ENCODE data around the gene UPF2. TPM values are rescaled to one million over a fixed set of nuclear protein-coding genes. Genes with fewer than 3 reads are reported as not detected.

Gene UPF2
- total RNA-seq (10 to 100 TPM in 6 of 9 donors, 1 to 10 TPM in 3; 6.9 to 18.4 (median 11.3) TPM), polyA plus RNA-seq (10 to 100 TPM in 2 of 3 donors, 1 to 10 TPM in 1; 5.1 to 24.3 (median 13.2) TPM)
- long read RNA-seq, donor 1: 0 reads
- long read RNA-seq, donor 2, full-length matches to known transcripts: 2 of 16 reads
- long read RNA-seq, donor 2, partial matches to known transcripts: 14 of 16 reads
- long read RNA-seq, donor 2, other reads (novel, unspliced or antisense): 0 of 16 reads
- long read RNA-seq, donor 3, partial matches to known transcripts: 7 of 7 reads
- long read RNA-seq, donor 3, other reads (novel, unspliced or antisense): 0 of 7 reads
- long read RNA-seq, donor 4, partial matches to known transcripts: 7 of 8 reads
- long read RNA-seq, donor 4, other reads (novel, unspliced or antisense): 1 of 8 reads
- long read RNA-seq, donor 5, full-length matches to known transcripts: 10 of 17 reads
- long read RNA-seq, donor 5, partial matches to known transcripts: 1 of 17 reads
- long read RNA-seq, donor 5, other reads (novel, unspliced or antisense): 6 of 17 reads
- long read RNA-seq, donor 6, partial matches to known transcripts: 4 of 8 reads
- long read RNA-seq, donor 6, other reads (novel, unspliced or antisense): 2 of 8 reads
- long read RNA-seq, donor 7: 0 reads
- long read RNA-seq, donor 8, full-length matches to known transcripts: 3 of 31 reads
- long read RNA-seq, donor 8, partial matches to known transcripts: 28 of 31 reads
- long read RNA-seq, donor 8, other reads (novel, unspliced or antisense): 0 of 31 reads
- long read RNA-seq, donor 9: 0 reads
- long read RNA-seq, donor 10, partial matches to known transcripts: 37 of 37 reads
- long read RNA-seq, donor 10, other reads (novel, unspliced or antisense): 0 of 37 reads

- Histone ChIP-seq H3K27ac (peak within 1 kb of the TSS; percentile 66 to 99 (median 96)), H3K36me3 (replicated peaks in 1 of 2) (no peaks in the 10 kb centered on the region), H3K4me3 (peak within 1 kb of the TSS; percentile 66 to 100 (median 86)), H3K4me1 (replicated peaks in 1 of 2) (peaks cover 0 to 19% of the 10 kb centered on the region in 2 donors), H3K9me3 (replicated peaks in 1 of 3) (no peaks in the 10 kb centered on the region), H3K27me3 (no peaks in the 10 kb centered on the region)
- TF ChIP-seq POLR2A (IDR thresholded peaks at IDR 0.05): peak; percentile 35 to 66
- TF ChIP-seq CTCF (IDR thresholded peaks at IDR 0.05): peak in 3 of 6 experiments; percentile 16 to 33 (median 22)
- DNase-seq: peak; percentile 98 to 99 (median 99)
- intact Hi-C loops (cut with DNase I): no loop called here
- 3 to 9% (median 6%) methylated on average over 26 to 55 of the region's 56 CpGs for WGBS, 4 donors
These were observed at the start of gene UPF2 for GRCh38 chr10:12042797-12043651. TSS of gene UPF2 (minus strand) at chr10:12042809. CDS start at chr10:12035423, 7,386 bp downstream.

- Histone ChIP-seq H3K4me1 (replicated peaks in 1 of 2) (no peaks in the 10 kb centered on the region), H3K36me3 (replicated peaks in 1 of 2) (peaks cover 0 to 30% of the 10 kb centered on the region in 2 donors), H3K27ac (no peak overlapping the region), H3K4me3 (no peak overlapping the region), H3K9me3 (replicated peaks in 1 of 3) (no peaks in the 10 kb centered on the region), H3K27me3 (no peaks in the 10 kb centered on the region)
- intact Hi-C loops (cut with DNase I): no loop called here
- TF ChIP-seq CTCF (IDR thresholded peaks at IDR 0.05): no peak
- no peak for TF ChIP-seq POLR2A (IDR thresholded peaks at IDR 0.05)
- no peak for DNase-seq
- whole genome bisulfite sequencing, 4 donors: 82 to 93% (median 90%) methylated on average over 4 of the region's 4 CpGs
These were observed 48.8 kb upstream of the UPF2 start for GRCh38 chr10:12091421-12091820.

- 95% methylated on average over 8 to 14 of the region's 14 CpGs for WGBS, 4 donors
- no peak overlapping the region for H3K4me3 ChIP-seq
- H3K27ac ChIP-seq: no peak overlapping the region
- TF ChIP-seq POLR2A (IDR thresholded peaks at IDR 0.05): no peak
- no peak for TF ChIP-seq CTCF (IDR thresholded peaks at IDR 0.05)
- no peak for DNase-seq
- H3K4me1 ChIP-seq (replicated peaks in 1 of 2): no peaks in the 10 kb centered on the region
- H3K27me3 ChIP-seq: no peaks in the 10 kb centered on the region
- intact Hi-C loops (cut with DNase I): no loop called here
- peaks cover 0 to 49% of the 10 kb centered on the region in 2 donors for H3K36me3 ChIP-seq (replicated peaks in 1 of 2)
- no peaks in the 10 kb centered on the region for H3K9me3 ChIP-seq (replicated peaks in 1 of 3)
These were observed 46.3 kb upstream of the UPF2 start for GRCh38 chr10:12088919-12089318.

Data from adrenal gland (tissue), 19 donors.